ENCODE measurements around the gene LRP4.
A peak's percentile ranks its signal among the peaks of the same experiment; 100 is the strongest.

LRP4 gene

GRCh38 chr11:46894961-46895360 is 23.4 kb downstream of the LRP4 start:
- DNase-seq (ENCODE audit: low read depth), result no peak

- no peak for DNase-seq (ENCODE audit: low read depth)
These were observed 23.8 kb downstream of the LRP4 start for GRCh38 chr11:46894506-46894905.

GRCh38 chr11:46892838-46893237 is 25.5 kb downstream of the LRP4 start:
- no peak for DNase-seq (ENCODE audit: low read depth)

- DNase-seq (ENCODE audit: low read depth), result no peak
These were observed 26.2 kb downstream of the LRP4 start for GRCh38 chr11:46892109-46892508.

- DNase-seq (ENCODE audit: low read depth), result no peak
These were observed 27.7 kb downstream of the LRP4 start for GRCh38 chr11:46890665-46891064.

GRCh38 chr11:46889689-46890475 is 28.5 kb downstream of the LRP4 start:
- peak; percentile 35 for DNase-seq (ENCODE audit: low read depth)

- DNase-seq (ENCODE audit: low read depth), result no peak
These were observed 29.1 kb downstream of the LRP4 start for GRCh38 chr11:46889251-46889650.

- DNase-seq (ENCODE audit: low read depth), result no peak
These were observed 29.7 kb downstream of the LRP4 start for GRCh38 chr11:46888636-46889035.

GRCh38 chr11:46886211-46886610 is 32.1 kb downstream of the LRP4 start:
- no peak for DNase-seq (ENCODE audit: low read depth)

- no peak for DNase-seq (ENCODE audit: low read depth)
These were observed 39.2 kb downstream of the LRP4 start for GRCh38 chr11:46879056-46879585.

GRCh38 chr11:46877580-46877979 is 40.8 kb downstream of the LRP4 start:
- no peak for DNase-seq (ENCODE audit: low read depth)

GRCh38 chr11:46876471-46876870 is 41.9 kb downstream of the LRP4 start:
- no peak for DNase-seq (ENCODE audit: low read depth)

- DNase-seq (ENCODE audit: low read depth), result no peak
These were observed 43.8 kb downstream of the LRP4 start for GRCh38 chr11:46874586-46874985.

- no peak for DNase-seq (ENCODE audit: low read depth)
These were observed 49.4 kb downstream of the LRP4 start for GRCh38 chr11:46868912-46869311.

- no peak for DNase-seq (ENCODE audit: low read depth)
These were observed 53.0 kb downstream of the LRP4 start for GRCh38 chr11:46865340-46865739.

- DNase-seq (ENCODE audit: low read depth), result no peak
These were observed 58.1 kb downstream of the LRP4 start for GRCh38 chr11:46860218-46860617.

GRCh38 chr11:46858920-46859546 is 59.3 kb downstream of the LRP4 start:
- no peak for DNase-seq (ENCODE audit: low read depth)

GRCh38 chr11:46857666-46858065 is 60.7 kb downstream of the LRP4 start:
- DNase-seq (ENCODE audit: low read depth), result no peak

- no peak for DNase-seq (ENCODE audit: low read depth)
These were observed 61.6 kb downstream of the LRP4 start for GRCh38 chr11:46856605-46857343.

GRCh38 chr11:46855863-46856262 is 62.5 kb downstream of the LRP4 start:
- no peak for DNase-seq (ENCODE audit: low read depth)

- DNase-seq (ENCODE audit: low read depth), result no peak
These were observed 63.2 kb downstream of the LRP4 start for GRCh38 chr11:46855167-46855566.

GRCh38 chr11:46850829-46851380 is 67.4 kb downstream of the LRP4 start:
- DNase-seq (ENCODE audit: low read depth), result no peak
